HTERT RPE-1 (cell line): ENCODE data around the gene GBA2.

Experiments used
- in situ Hi-C: fragments of 300-500 bp; cut with MboI; formaldehyde crosslinking; loops from 4 replicates; pipeline ENCODE4 v1.14.3; 2020; ENCODE audit warnings: low sequenced_read_pairs

The GBA2 gene

GRCh38 chr9:35718721-35719511, 30.1 kb downstream of the GBA2 start:
- in situ Hi-C loops = no loop called here

GRCh38 chr9:35717132-35717870, 31.7 kb downstream of the GBA2 start:
- in situ Hi-C loops = no loop called here

- in situ Hi-C loops = no loop called here
These were observed 32.8 kb downstream of the GBA2 start for GRCh38 chr9:35716230-35716629.

GRCh38 chr9:35714579-35715252, 34.3 kb downstream of the GBA2 start:
- in situ Hi-C loops = no loop called here

GRCh38 chr9:35714123-35714522, 34.9 kb downstream of the GBA2 start:
- in situ Hi-C loops = no loop called here

GRCh38 chr9:35713578-35713977, 35.5 kb downstream of the GBA2 start:
- in situ Hi-C loops = no loop called here

- in situ Hi-C loops = no loop called here
These were observed 36.1 kb downstream of the GBA2 start for GRCh38 chr9:35712762-35713400.

GRCh38 chr9:35711501-35712428, 37.3 kb downstream of the GBA2 start:
- in situ Hi-C loops = no loop called here

- in situ Hi-C loops = no loop called here
These were observed 38.1 kb downstream of the GBA2 start for GRCh38 chr9:35710818-35711500.

GRCh38 chr9:35708146-35708545, 40.9 kb downstream of the GBA2 start:
- in situ Hi-C loops = no loop called here

GRCh38 chr9:35706951-35707350, 42.1 kb downstream of the GBA2 start:
- in situ Hi-C loops = no loop called here

GRCh38 chr9:35705836-35706430, 43.1 kb downstream of the GBA2 start:
- in situ Hi-C loops = no loop called here

- in situ Hi-C loops = no loop called here
These were observed 43.7 kb downstream of the GBA2 start for GRCh38 chr9:35705372-35705771.

GRCh38 chr9:35703906-35704672, 44.9 kb downstream of the GBA2 start:
- in situ Hi-C loops = no loop called here

GRCh38 chr9:35702696-35703095, 46.3 kb downstream of the GBA2 start:
- in situ Hi-C loops = no loop called here

GRCh38 chr9:35700942-35701341, 48.1 kb downstream of the GBA2 start:
- in situ Hi-C loops = no loop called here

GRCh38 chr9:35700031-35700430, 49.0 kb downstream of the GBA2 start:
- in situ Hi-C loops = no loop called here

- in situ Hi-C loops = no loop called here
These were observed 50.8 kb downstream of the GBA2 start for GRCh38 chr9:35698231-35698630.
